Kidney (tissue), 14 donors: Measurements from ENCODE around the gene CCDC3. TPM values are rescaled to one million over a fixed set of nuclear protein-coding genes. Genes with fewer than 3 reads are reported as not detected.

Source experiments
- DNase-seq, 5 donors: peaks; one replicate each; pipeline ENCODE4 v3.0.0-alpha.2; 2013 to 2020
- FAIRE-seq: peaks from 2 replicates; lab custom pipeline; 2012; peaks lifted over from hg19 to GRCh38; lab: Jason Lieb, UNC
- H3K27ac ChIP-seq, 2 donors: one replicate each; pipeline ENCODE4 v1.7.0; 2013; ENCODE audit warnings: low read depth in 2 of 2, low read length in 2 of 2, inconsistent platforms in 1 of 2
- H3K27me3 ChIP-seq: one replicate; pipeline ENCODE4 v1.7.1; 2013; ENCODE audit warnings: low read length, inconsistent platforms; ENCODE audit not compliant: control insufficient read depth, insufficient read depth
- H3K36me3 ChIP-seq, 3 donors: one replicate each; pipeline versions ENCODE4 v1.7.0 to v1.7.1; 2013; ENCODE audit warnings: low read length in 3 of 3, control low read depth in 1 of 3, inconsistent platforms in 1 of 3; ENCODE audit not compliant: insufficient read depth in 3 of 3, control insufficient read depth in 2 of 3
- H3K4me1 ChIP-seq, 3 donors: one replicate each; pipeline versions ENCODE4 v1.7.0 to v1.7.1; 2013; ENCODE audit warnings: low read length in 3 of 3, inconsistent platforms in 1 of 3, low read depth in 1 of 3; ENCODE audit not compliant: control insufficient read depth in 2 of 3, insufficient read depth in 2 of 3
- H3K4me3 ChIP-seq, 3 donors: one replicate each; pipeline versions ENCODE4 v1.7.0 to v1.8.1; 2013; ENCODE audit warnings: low read length in 3 of 3, control low read depth in 1 of 3, inconsistent platforms in 1 of 3
- H3K9ac ChIP-seq, 3 donors: one replicate each; pipeline versions ENCODE4 v1.7.0 to v1.7.1; 2013; ENCODE audit warnings: low read length in 3 of 3, control low read depth in 1 of 3, inconsistent platforms in 1 of 3
- H3K9me3 ChIP-seq, 3 donors: one replicate each; pipeline versions ENCODE4 v1.7.0 to v1.7.1; 2013; ENCODE audit warnings: low read length in 3 of 3, control low read depth in 1 of 3, inconsistent platforms in 1 of 3; ENCODE audit not compliant: control insufficient read depth in 2 of 3, insufficient read depth in 1 of 3
- CTCF ChIP-seq: IDR thresholded peaks from 3 replicates; pipeline ENCODE4 v1.5.1; 2012; ENCODE audit warnings: mild to moderate bottlenecking, moderate library complexity, borderline replicate concordance; ENCODE audit not compliant: insufficient read depth; ENCODE audit errors: extremely low read depth
- intact Hi-C: fragments of 100-400 bp; cut with DNase I; formaldehyde crosslinking; loops from one replicate; pipeline ENCODE4 v1.11.1; 2022
- polyA plus RNA-seq: library from polyadenylated mRNA; stranded (reverse); fragments of 350-450 nt; fragmentation: Illumina TruSeq; extraction: RNeasy Lipid Tissue Mini Kit (QIAGEN cat#74804); gene quantifications from one replicate; pipeline ENCODE4 v1.2.3, GENCODE V29; 2014; ENCODE audit warnings: low read depth, low replicate concordance; ENCODE audit not compliant: insufficient read depth
- total RNA-seq: library from RNA; stranded (reverse); fragmentation: NEBNext Ultra II Directional; extraction: Animal tissue kit (Norgen Biotek cat#: 25700); gene quantifications from one replicate; pipeline ENCODE4 v1.2.1, GENCODE V29; 2021
- donor health status: control.
- donor health status: control.
- donor health status: control.
- donor health status: control.
- donor health status: control.
- donor health status: DM: yes; HTN: yes; CAD: no.
- donor health status: Normal renal cell carcinoma (clear cell type).

CCDC3 gene
- total and polyA plus RNA-seq, 2 donors from 2014 or later: 9.7 to 33.5 TPM

- Histone ChIP-seq H3K27ac (no peak overlapping the region), H3K27me3 (no peaks in the 10 kb centered on the region), H3K4me1 (no peaks in the 10 kb centered on the region), H3K9me3 (no peaks in the 10 kb centered on the region), H3K36me3 (no peaks in the 10 kb centered on the region), H3K4me3 (no peak overlapping the region), H3K9ac (no peak overlapping the region)
- FAIRE-seq: no peak
- DNase-seq: no peak
- intact Hi-C loops: no loop called here
- no peak for TF ChIP-seq CTCF
Observed at GRCh38 chr10:12940791-12941190, 60.7 kb downstream of the CCDC3 start.

GRCh38 chr10:12938271-12938670 lies 63.2 kb downstream of the CCDC3 start:
- H3K4me3 ChIP-seq: no peak overlapping the region
- H3K9me3 ChIP-seq: no peaks in the 10 kb centered on the region
- intact Hi-C loops: no loop called here
- DNase-seq (no peak), FAIRE-seq (no peak)
- H3K27ac ChIP-seq: no peak overlapping the region
- no peaks in the 10 kb centered on the region for H3K27me3 ChIP-seq
- H3K9ac ChIP-seq: no peak overlapping the region
- H3K36me3 ChIP-seq: no peaks in the 10 kb centered on the region
- no peaks in the 10 kb centered on the region for H3K4me1 ChIP-seq
- no peak for TF ChIP-seq CTCF

- H3K4me1 ChIP-seq: no peaks in the 10 kb centered on the region
- H3K9me3 ChIP-seq: no peaks in the 10 kb centered on the region
- TF ChIP-seq CTCF: no peak
- no peaks in the 10 kb centered on the region for H3K27me3 ChIP-seq
- H3K27ac ChIP-seq: no peak overlapping the region
- no peak overlapping the region for H3K4me3 ChIP-seq
- no peak for DNase-seq
- intact Hi-C loops: no loop called here
- no peaks in the 10 kb centered on the region for H3K36me3 ChIP-seq
- FAIRE-seq: no peak
- no peak overlapping the region for H3K9ac ChIP-seq
Observed at GRCh38 chr10:12937527-12937926, 64.0 kb downstream of the CCDC3 start.

- Histone ChIP-seq H3K4me1 (no peaks in the 10 kb centered on the region), H3K36me3 (no peaks in the 10 kb centered on the region), H3K9ac (no peak overlapping the region), H3K27me3 (no peaks in the 10 kb centered on the region), H3K9me3 (no peaks in the 10 kb centered on the region), H3K4me3 (no peak overlapping the region), H3K27ac (no peak overlapping the region)
- DNase-seq (no peak), FAIRE-seq (no peak)
- intact Hi-C loops: no loop called here
- TF ChIP-seq CTCF: no peak
Observed at GRCh38 chr10:12934777-12935176, 66.7 kb downstream of the CCDC3 start.
